HG02970 (cell line): ENCODE measurements around the gene SOWAHD.
"Not testable (repeated sequence)": the region's sequence is repeated elsewhere in the genome, so short reads cannot be mapped to it uniquely, and the experiment has no call there.

Source experiments
- ATAC-seq: cut with Tn5 transposase; IDR thresholded peaks from one replicate; pipeline ENCODE4 v1.9.1; 2021; ENCODE audit warnings: mild to moderate bottlenecking, moderate library complexity, moderate number of reproducible peaks; ENCODE audit not compliant: unreplicated experiment, low FRiP score

The SOWAHD gene

GRCh38 chrX:119757979-119758730 is at the start of gene SOWAHD:
Gene SOWAHD, plus strand, starts transcription at chrX:119758588. Its CDS starts 80 bp downstream, at chrX:119758668.
- no peak for ATAC-seq

- no peak for ATAC-seq
Observed at GRCh38 chrX:119708936-119709335, 49.5 kb upstream of the SOWAHD start.

GRCh38 chrX:119709630-119710029 is 48.8 kb upstream of the SOWAHD start:
- no peak for ATAC-seq

- no peak for ATAC-seq
Observed at GRCh38 chrX:119721487-119721886, 36.9 kb upstream of the SOWAHD start.

GRCh38 chrX:119721926-119722325 is 36.5 kb upstream of the SOWAHD start:
- ATAC-seq, result no peak

- ATAC-seq, result no peak
Observed at GRCh38 chrX:119726900-119727555, 31.4 kb upstream of the SOWAHD start.

- no peak for ATAC-seq
Observed at GRCh38 chrX:119728487-119728886, 29.9 kb upstream of the SOWAHD start.

GRCh38 chrX:119729408-119730201 is 28.8 kb upstream of the SOWAHD start:
- ATAC-seq, result no peak

- no peak for ATAC-seq
Observed at GRCh38 chrX:119734897-119735339, 23.5 kb upstream of the SOWAHD start.

GRCh38 chrX:119735467-119735866 is 22.9 kb upstream of the SOWAHD start:
- ATAC-seq, result no peak

- ATAC-seq, result no peak
Observed at GRCh38 chrX:119736206-119736764, 22.1 kb upstream of the SOWAHD start.

GRCh38 chrX:119738742-119739141 is 19.6 kb upstream of the SOWAHD start:
- no peak for ATAC-seq

- ATAC-seq, result no peak
Observed at GRCh38 chrX:119745283-119745848, 13.0 kb upstream of the SOWAHD start.

GRCh38 chrX:119750131-119750530 is 8.3 kb upstream of the SOWAHD start:
- not testable (repeated sequence) for ATAC-seq

- not testable (repeated sequence) for ATAC-seq
Observed at GRCh38 chrX:119750751-119751150, 7.6 kb upstream of the SOWAHD start.

- ATAC-seq, result no peak
Observed at GRCh38 chrX:119753001-119753400, 5.4 kb upstream of the SOWAHD start.

- no peak for ATAC-seq
Observed at GRCh38 chrX:119753639-119754257, 4.6 kb upstream of the SOWAHD start.

GRCh38 chrX:119755981-119756533 is 2.3 kb upstream of the SOWAHD start:
- peak; percentile 53 for ATAC-seq

GRCh38 chrX:119756926-119757635 is 1.3 kb upstream of the SOWAHD start:
- ATAC-seq, result no peak
